Esophagus squamous epithelium (tissue), 4 donors: ENCODE data around the gene WDR26.

Experiments
- CTCF ChIP-seq, 6 experiments: fragments of 450-650 bp in 4 of 6; fragments of 200-600 bp in 2 of 6; sonication (generic) in 2 of 6; IDR thresholded peaks; one replicate each; pipeline ENCODE4 v1.5.1; 2016 to 2019; ENCODE audit warnings: antibody characterized with exemption in 6 of 6, mild to moderate bottlenecking in 4 of 6, moderate library complexity in 4 of 6
- POLR2A ChIP-seq, 4 donors: fragments of 450-650 bp; IDR thresholded peaks; one replicate each; pipeline ENCODE4 v1.6.1; 2017; ENCODE audit warnings: antibody characterized with exemption in 4 of 4, mild to moderate bottlenecking in 4 of 4, moderate library complexity in 3 of 4

- TF ChIP-seq CTCF (IDR thresholded peaks at IDR 0.05) (peak in 1 of 6 experiments; percentile 18), POLR2A (IDR thresholded peaks at IDR 0.05) (peak in 2 of 4 donors; percentile 57 to 88)
Observed at GRCh38 chr1:224434691-224435317, at the start of gene WDR26.
